NCI-H2171 treated with DMSO at 0.1 percent for 48 hours (cell line): ENCODE results near the gene CFAP46.

Experiments
- DNase-seq: peaks from one replicate; lab custom pipeline; 2025; lab: John Stamatoyannopoulos, UW

The CFAP46 gene

GRCh38 chr10:132770061-132771021, 172.0 kb downstream of the CFAP46 start:
- DNase-seq: no peak

DNA sequence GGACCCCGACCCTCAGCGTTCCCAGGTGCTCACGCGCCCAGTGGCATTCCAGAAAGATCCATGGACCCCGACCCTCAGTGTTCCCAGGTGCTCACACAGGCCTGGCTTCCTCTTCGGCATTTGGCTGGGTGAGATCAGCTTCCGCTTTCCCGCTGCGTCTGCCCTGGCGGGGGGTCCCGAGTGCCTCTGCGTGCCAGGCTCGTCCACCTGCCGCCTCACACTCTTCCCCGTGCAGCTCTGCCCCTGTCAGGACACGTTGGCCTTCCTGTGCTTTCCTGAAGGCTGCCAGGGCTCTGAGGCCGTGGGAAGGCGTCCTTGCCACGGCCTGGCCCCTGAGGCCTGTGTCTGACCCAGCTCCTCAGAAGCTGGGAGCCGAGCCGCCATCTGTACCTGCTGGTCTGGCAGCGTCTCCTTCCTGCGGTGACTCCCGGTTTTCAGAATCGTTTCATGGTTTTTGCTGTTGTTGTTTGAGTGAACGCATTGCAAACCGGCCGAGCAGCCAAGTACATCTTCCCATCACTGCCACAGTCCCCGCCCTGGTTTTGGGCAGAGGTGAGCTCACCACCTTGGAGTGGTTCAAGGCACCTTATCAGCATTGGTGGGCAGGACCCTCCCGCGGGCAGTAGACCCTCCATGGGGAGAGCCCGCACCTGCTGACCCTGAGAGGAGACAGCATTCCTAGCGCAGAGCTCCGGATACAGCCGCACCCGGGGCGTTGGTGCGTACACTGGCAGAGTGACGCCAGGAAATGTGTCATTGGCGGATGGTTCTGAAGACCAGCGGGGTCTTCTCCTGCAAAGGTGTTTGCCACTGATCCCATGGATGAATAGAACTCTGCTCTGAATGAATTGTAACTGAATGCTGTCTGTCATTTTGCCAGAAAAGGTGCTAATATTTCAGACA, 173.8 kb downstream of the CFAP46 start:
- no peak for DNase-seq

- no peak for DNase-seq
Measured at GRCh38 chr10:132766291-132766690, 176.1 kb downstream of the CFAP46 start.

GRCh38 chr10:132765435-132765834, 176.9 kb downstream of the CFAP46 start:
- peak; percentile 65 for DNase-seq

DNA sequence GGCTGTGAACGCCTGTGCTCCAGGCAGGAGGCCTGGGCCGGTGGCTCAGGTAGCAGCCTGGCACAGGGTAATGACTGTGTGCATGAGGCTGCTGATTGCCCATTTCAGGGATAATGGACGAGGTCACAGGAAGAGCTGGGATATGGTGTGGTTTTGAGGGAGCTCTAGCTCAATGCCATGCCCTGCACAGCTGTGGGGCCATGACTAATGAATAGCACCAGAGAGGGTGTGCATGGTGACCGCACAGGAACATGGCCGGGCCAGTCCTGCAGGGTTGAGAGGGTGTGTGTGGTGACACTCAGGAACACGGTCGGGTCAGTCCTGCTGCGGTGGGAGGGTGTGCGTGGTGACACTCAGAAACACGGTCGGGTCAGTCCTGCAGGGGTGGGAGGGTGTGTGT, 178.3 kb downstream of the CFAP46 start:
- no peak for DNase-seq

DNA sequence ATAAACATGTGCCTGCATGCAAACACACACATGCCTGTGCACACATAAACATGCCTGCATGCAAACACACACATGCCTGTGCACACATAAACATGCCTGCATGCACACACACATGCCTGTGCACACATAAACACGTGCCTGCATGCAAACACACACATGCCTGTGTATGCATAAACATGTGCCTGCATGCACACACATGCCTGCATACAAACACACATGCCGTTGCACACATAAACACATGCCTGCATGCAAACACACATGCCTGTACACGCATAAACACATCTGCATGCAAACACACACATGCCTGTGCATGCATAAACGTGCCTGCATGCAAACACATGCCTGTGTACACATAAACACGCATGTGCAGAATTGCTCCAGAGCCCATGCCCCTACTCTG, 178.8 kb downstream of the CFAP46 start:
- no peak for DNase-seq

DNA sequence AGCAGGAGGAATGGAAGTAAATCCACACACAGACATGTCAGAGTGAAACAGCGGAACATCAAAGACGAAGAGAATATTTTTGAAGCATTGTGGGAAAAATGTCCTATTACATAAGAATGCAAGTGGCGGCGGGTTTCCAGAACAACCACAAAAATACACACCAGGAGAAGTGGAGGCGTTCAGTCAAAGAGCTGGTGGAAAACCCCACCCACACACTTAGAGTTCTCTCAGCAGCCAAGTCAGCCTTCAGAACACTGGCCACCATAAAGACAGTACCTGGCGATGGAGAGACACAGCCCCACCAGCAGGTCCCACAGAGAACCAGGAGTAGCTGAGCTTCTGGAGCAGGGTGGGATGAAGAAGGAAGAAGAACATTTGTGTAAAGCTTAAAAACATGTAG, 180.1 kb downstream of the CFAP46 start:
- DNase-seq: no peak

- no peak for DNase-seq
Measured at GRCh38 chr10:132761395-132762060, 180.8 kb downstream of the CFAP46 start.

- no peak for DNase-seq
Measured at GRCh38 chr10:132758865-132759264, 183.5 kb downstream of the CFAP46 start.
